Upper lobe of left lung (tissue), 6 donors: ENCODE measurements around the gene ATP2A3. TPM values are rescaled to one million over a fixed set of nuclear protein-coding genes. Genes with fewer than 3 reads are reported as not detected.

Source experiments
- ATAC-seq, 2 donors: fragments of 200-7000 bp; cut with Tn5 transposase; one replicate each; pipeline ENCODE4 v1.9.1; 2022; ENCODE audit warnings: mild to moderate bottlenecking in 2 of 2, moderate library complexity in 2 of 2; ENCODE audit not compliant: low FRiP score in 2 of 2
- DNase-seq, 2 donors: peaks; one replicate each; pipeline ENCODE4 v3.0.0-alpha.2; 2019 to 2020
- H3K27ac ChIP-seq, 4 donors: fragments of 200-600 bp; sonication (generic); one replicate each; pipeline ENCODE4 v1.5.1; 2016 to 2019
- H3K27me3 ChIP-seq, 4 donors: fragments of 200-600 bp; sonication (generic); one replicate each; pipeline ENCODE4 v1.5.1; 2017 to 2019
- H3K36me3 ChIP-seq, 4 donors: fragments of 200-600 bp; sonication (generic); one replicate each; pipeline ENCODE4 v1.5.1; 2016 to 2019
- H3K4me1 ChIP-seq, 4 donors: fragments of 200-600 bp; sonication (generic); one replicate each; pipeline ENCODE4 v1.5.1; 2018 to 2019
- H3K4me3 ChIP-seq, 4 donors: fragments of 200-600 bp; sonication (generic); one replicate each; pipeline ENCODE4 v1.5.1; 2017 to 2019; ENCODE audit warnings: mild to moderate bottlenecking in 2 of 4, moderate library complexity in 1 of 4
- H3K9me3 ChIP-seq, 4 donors: fragments of 200-600 bp; sonication (generic); one replicate each; pipeline ENCODE4 v1.5.1; 2018 to 2019
- EP300 ChIP-seq, 4 donors: sonication (generic); formaldehyde crosslinking; IDR thresholded peaks; one replicate each; pipeline ENCODE4 v1.5.1; 2017; ENCODE audit warnings: antibody characterized with exemption in 4 of 4, control low read depth in 2 of 4
- POLR2A ChIP-seq, 4 donors: fragments of 450-650 bp; IDR thresholded peaks; one replicate each; pipeline ENCODE4 v1.5.1; 2016 to 2017; ENCODE audit warnings: antibody characterized with exemption in 4 of 4, mild to moderate bottlenecking in 2 of 4
- POLR2AphosphoS5 ChIP-seq, 2 donors: sonication (generic); formaldehyde crosslinking; IDR thresholded peaks; one replicate each; pipeline ENCODE4 v1.5.1; 2017; ENCODE audit warnings: antibody characterized with exemption in 2 of 2
- WGBS, 2 donors: methylation state at CpG; one replicate each; pipeline ENCODE4 v1.1.5; 2017 to 2018; 5-methylcytosine and 5-hydroxymethylcytosine counted together
- total RNA-seq, 6 donors: library from RNA; depleted of rRNA in 4 of 6; stranded (reverse); fragments of >200 nt in 4 of 6; gene quantifications; one replicate each; pipeline versions ENCODE4 v1.1.0 to v1.2.1, GENCODE V29; 2016 to 2021
- TF ChIP-seq, protein P1 (sequence below), 6 experiments: fragments of 450-650 bp in 4 of 6; fragments of 200-600 bp in 2 of 6; sonication (generic) in 2 of 6; IDR thresholded peaks; one replicate each; pipeline ENCODE4 v1.5.1; 2016 to 2019; ENCODE audit warnings: antibody characterized with exemption in 6 of 6
- donor health status: DM: no; HTN: no; CAD: no; lungs with moderate emphysema.
- donor health status: DM: no; HTN: yes; CAD: no; lungs with severe emphysema.

The ATP2A3 gene
- total RNA-seq, 6 donors from 2014 or later, result 27.9 to 82.8 (median 41.4) TPM

DNA sequence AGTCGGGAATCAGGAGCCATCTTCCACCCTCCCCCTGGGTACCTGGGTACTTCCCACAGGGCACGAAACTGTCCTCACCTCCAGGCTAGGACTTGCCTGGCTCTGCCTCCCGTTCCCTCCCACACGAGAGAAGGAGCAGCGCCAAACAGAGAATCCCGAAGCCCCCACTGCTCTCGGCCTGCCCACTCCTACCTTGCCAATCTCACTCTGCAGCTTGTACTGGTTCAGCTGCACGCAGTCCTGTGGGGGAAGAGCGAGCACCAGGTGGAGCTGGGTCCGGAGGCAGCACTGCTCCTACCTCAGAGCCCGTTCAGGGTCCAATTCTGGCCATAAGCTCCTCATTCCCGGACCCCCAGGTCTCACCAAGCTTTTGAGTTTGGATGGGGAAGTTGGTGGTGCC is 80.0 kb downstream of the ATP2A3 start:
- ATAC-seq (no peak), DNase-seq (no peak)
- H3K27me3 ChIP-seq, result no peaks in the 10 kb centered on the region
- H3K4me3 ChIP-seq, result no peak overlapping the region
- no peaks in the 10 kb centered on the region for H3K9me3 ChIP-seq
- H3K27ac ChIP-seq, result no peak overlapping the region
- peaks cover 0 to 21% (median 3%) of the 10 kb centered on the region in 4 donors for H3K36me3 ChIP-seq
- TF ChIP-seq POLR2A (IDR thresholded peaks at IDR 0.05) (no peak), POLR2AphosphoS5 (IDR thresholded peaks at IDR 0.05) (no peak), EP300 (IDR thresholded peaks at IDR 0.05) (no peak)
- TF ChIP-seq, protein P1, sequence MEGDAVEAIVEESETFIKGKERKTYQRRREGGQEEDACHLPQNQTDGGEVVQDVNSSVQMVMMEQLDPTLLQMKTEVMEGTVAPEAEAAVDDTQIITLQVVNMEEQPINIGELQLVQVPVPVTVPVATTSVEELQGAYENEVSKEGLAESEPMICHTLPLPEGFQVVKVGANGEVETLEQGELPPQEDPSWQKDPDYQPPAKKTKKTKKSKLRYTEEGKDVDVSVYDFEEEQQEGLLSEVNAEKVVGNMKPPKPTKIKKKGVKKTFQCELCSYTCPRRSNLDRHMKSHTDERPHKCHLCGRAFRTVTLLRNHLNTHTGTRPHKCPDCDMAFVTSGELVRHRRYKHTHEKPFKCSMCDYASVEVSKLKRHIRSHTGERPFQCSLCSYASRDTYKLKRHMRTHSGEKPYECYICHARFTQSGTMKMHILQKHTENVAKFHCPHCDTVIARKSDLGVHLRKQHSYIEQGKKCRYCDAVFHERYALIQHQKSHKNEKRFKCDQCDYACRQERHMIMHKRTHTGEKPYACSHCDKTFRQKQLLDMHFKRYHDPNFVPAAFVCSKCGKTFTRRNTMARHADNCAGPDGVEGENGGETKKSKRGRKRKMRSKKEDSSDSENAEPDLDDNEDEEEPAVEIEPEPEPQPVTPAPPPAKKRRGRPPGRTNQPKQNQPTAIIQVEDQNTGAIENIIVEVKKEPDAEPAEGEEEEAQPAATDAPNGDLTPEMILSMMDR (IDR thresholded peaks at IDR 0.05), result no peak
- H3K4me1 ChIP-seq, result peaks cover 24 to 33% (median 28%) of the 10 kb centered on the region in 4 donors
- 91 to 93% methylated on average over 9 to 12 of the region's 12 CpGs for WGBS, 2 donors

DNA sequence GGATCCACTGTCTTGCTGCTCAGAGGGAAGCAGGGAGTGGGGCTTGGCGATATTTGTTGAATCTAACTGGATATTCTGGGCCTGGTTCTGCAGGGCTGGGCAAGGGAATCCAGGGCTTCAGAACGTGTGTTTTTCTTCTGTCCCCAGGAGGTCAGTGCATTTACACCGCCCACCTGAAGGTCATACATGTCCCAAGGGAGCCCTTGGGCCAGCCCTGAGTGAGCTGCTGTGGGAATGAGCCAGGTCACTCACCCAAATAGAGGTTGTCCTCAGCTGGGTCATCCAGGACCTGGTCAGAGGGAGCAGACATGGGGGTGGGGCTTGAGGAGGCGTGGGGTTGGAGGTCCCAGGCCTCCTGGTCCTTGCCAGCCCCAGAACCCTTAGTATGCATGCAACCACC is 82.0 kb downstream of the ATP2A3 start:
- TF ChIP-seq, protein P1 (IDR thresholded peaks at IDR 0.05), result no peak
- TF ChIP-seq POLR2AphosphoS5 (IDR thresholded peaks at IDR 0.05) (no peak), POLR2A (IDR thresholded peaks at IDR 0.05) (no peak), EP300 (IDR thresholded peaks at IDR 0.05) (no peak)
- H3K4me3 ChIP-seq, result no peak overlapping the region
- no peak overlapping the region for H3K27ac ChIP-seq
- peaks cover 14 to 21% (median 19%) of the 10 kb centered on the region in 4 donors for H3K4me1 ChIP-seq
- H3K27me3 ChIP-seq, result no peaks in the 10 kb centered on the region
- no peaks in the 10 kb centered on the region for H3K9me3 ChIP-seq
- no peak for DNase-seq
- peaks cover 0 to 21% (median 6%) of the 10 kb centered on the region in 4 donors for H3K36me3 ChIP-seq
- ATAC-seq, result no peak
- 84 to 95% methylated on average over 4 of the region's 4 CpGs for WGBS, 2 donors

DNA sequence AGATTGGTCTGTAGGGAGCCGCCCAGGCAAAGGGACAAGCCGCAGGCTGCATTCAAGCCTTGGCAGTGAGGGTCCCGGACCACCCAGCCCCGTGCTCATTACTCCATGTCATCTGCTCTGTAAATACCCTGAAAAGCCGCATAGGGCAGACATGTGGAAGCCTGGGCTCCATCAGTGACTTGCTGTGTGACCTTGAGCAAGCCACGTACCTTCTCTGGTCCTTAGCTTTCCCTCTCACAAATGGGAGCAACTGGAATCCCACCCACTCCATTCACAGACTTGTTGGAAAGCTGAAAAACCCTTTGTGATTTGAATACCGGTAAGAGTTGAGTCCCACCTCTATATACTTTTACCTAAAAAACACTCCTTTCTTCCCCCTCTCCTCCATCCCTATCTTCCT is 83.3 kb downstream of the ATP2A3 start:
- DNase-seq, result no peak
- no peak for ATAC-seq
- 93 to 97% methylated on average over 7 of the region's 7 CpGs for WGBS, 2 donors
- TF ChIP-seq POLR2AphosphoS5 (IDR thresholded peaks at IDR 0.05) (no peak), POLR2A (IDR thresholded peaks at IDR 0.05) (no peak), EP300 (IDR thresholded peaks at IDR 0.05) (no peak)
- TF ChIP-seq, protein P1 (IDR thresholded peaks at IDR 0.05), result no peak
- H3K36me3 ChIP-seq, result peaks cover 0 to 26% (median 7%) of the 10 kb centered on the region in 4 donors
- H3K4me3 ChIP-seq, result no peak overlapping the region
- H3K9me3 ChIP-seq, result no peaks in the 10 kb centered on the region
- no peak overlapping the region for H3K27ac ChIP-seq
- no peaks in the 10 kb centered on the region for H3K27me3 ChIP-seq
- peaks cover 5 to 8% (median 6%) of the 10 kb centered on the region in 4 donors for H3K4me1 ChIP-seq

DNA sequence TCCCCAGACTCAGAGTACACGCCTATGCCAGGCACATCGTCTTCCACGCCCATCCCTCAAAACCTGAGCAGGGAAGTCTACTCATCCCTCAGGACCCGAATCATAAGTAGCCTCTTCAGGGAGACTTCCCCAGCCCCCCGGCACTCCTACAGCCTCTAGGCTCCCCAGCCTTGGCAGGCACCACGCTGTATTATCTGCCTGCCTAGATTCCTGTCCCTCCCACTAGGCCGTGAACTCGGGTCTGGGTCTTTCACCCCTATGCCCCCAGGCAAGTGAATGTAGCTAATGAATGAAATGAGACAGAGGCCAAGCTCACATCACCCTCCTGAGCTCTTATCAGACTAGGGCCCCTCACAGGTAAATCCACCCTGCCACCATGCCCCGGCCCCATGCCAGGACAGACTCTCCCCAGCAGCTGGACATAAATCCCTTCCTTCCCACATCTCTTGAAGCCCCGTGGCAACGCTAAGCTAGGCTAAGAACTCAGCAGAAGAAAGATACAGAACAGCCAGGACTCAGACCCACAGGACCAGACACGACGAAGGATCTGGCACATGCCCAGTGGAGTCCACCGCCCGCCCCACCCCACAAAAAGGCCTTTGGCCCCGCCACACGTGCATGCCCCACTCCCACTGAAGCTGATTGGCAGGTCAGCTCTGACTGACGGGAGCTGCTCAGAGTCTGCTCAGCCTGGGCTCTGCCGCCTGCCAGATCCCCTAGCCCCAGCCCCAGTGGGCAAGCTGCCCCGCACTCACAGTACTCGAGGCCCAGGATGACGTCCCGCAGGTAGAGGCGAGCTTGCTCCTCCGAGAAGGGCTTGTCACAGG is 84.4 kb downstream of the ATP2A3 start:
- DNase-seq, result no peak
- Histone ChIP-seq H3K4me1 (no peaks in the 10 kb centered on the region), H3K4me3 (no peak overlapping the region), H3K36me3 (peaks cover 0 to 29% (median 10%) of the 10 kb centered on the region in 4 donors), H3K9me3 (no peaks in the 10 kb centered on the region), H3K27me3 (no peaks in the 10 kb centered on the region), H3K27ac (no peak overlapping the region)
- ATAC-seq, result peak in 1 of 2 donors; percentile 18
- 69 to 91% methylated on average over 8 to 25 of the region's 25 CpGs for WGBS, 2 donors
- TF ChIP-seq EP300 (IDR thresholded peaks at IDR 0.05) (no peak), POLR2AphosphoS5 (IDR thresholded peaks at IDR 0.05) (no peak), POLR2A (IDR thresholded peaks at IDR 0.05) (no peak)
- TF ChIP-seq, protein P1 (IDR thresholded peaks at IDR 0.05), result no peak
